Stomach (tissue), 19 donors: ENCODE results near the gene COG2. TPM values are rescaled to one million over a fixed set of nuclear protein-coding genes. Genes with fewer than 3 reads are reported as not detected.
A peak's percentile ranks its signal among the peaks of the same experiment; 100 is the strongest.

Experiments
- DNase-seq, 2 donors: peaks; one replicate each; pipeline versions ENCODE4 v3.0.0 to v3.0.0-alpha.2; 2013 to 2019
- H3K27ac ChIP-seq, 5 donors: fragments of 200-600 bp in 4 of 5; sonication (generic) in 4 of 5; one replicate each; pipeline ENCODE4 v1.5.1; 2013 to 2019; ENCODE audit warnings: mild to moderate bottlenecking in 1 of 5, moderate library complexity in 1 of 5
- H3K27me3 ChIP-seq, 3 donors: fragments of 200-600 bp; sonication (generic); one replicate each; pipeline ENCODE4 v1.5.1; 2017 to 2019; ENCODE audit warnings: mixed run types in 1 of 3
- H3K36me3 ChIP-seq, 4 donors: fragments of 200-600 bp; sonication (generic); 1 replicate in 3 of 4; 2 replicates in 1 of 4; pipeline ENCODE4 v1.5.1; 2016 to 2019
- H3K4me1 ChIP-seq, 4 donors: fragments of 200-600 bp; sonication (generic); one replicate each; pipeline ENCODE4 v1.5.1; 2016 to 2019
- H3K4me3 ChIP-seq, 4 donors: fragments of 200-600 bp; sonication (generic) in 3 of 4; one replicate each; pipeline ENCODE4 v1.5.1; 2016 to 2019; ENCODE audit warnings: mild to moderate bottlenecking in 1 of 4
- H3K9me3 ChIP-seq, 4 donors: fragments of 200-600 bp; sonication (generic); one replicate each; pipeline ENCODE4 v1.5.1; 2016 to 2019
- CTCF ChIP-seq, 7 experiments: fragments of 450-650 bp in 4 of 7; fragments of 200-600 bp in 3 of 7; sonication (generic) in 3 of 7; IDR thresholded peaks; one replicate each; pipeline ENCODE4 v1.5.1; 2016 to 2019; ENCODE audit warnings: antibody characterized with exemption in 7 of 7, control low read depth in 2 of 7, mild to moderate bottlenecking in 1 of 7
- EP300 ChIP-seq: sonication (generic); formaldehyde crosslinking; IDR thresholded peaks from one replicate; pipeline ENCODE4 v1.6.1; 2017; ENCODE audit warnings: antibody characterized with exemption
- POLR2A ChIP-seq, 4 donors: fragments of 450-650 bp; IDR thresholded peaks; one replicate each; pipeline ENCODE4 v1.6.1; 2016; ENCODE audit warnings: antibody characterized with exemption in 4 of 4, control low read depth in 2 of 4, mild to moderate bottlenecking in 1 of 4, moderate library complexity in 1 of 4
- POLR2AphosphoS5 ChIP-seq, 3 donors: sonication (generic); formaldehyde crosslinking; IDR thresholded peaks; one replicate each; pipeline ENCODE4 v1.6.1; 2016; ENCODE audit warnings: antibody characterized with exemption in 3 of 3
- WGBS, 5 donors: extraction: QIAGEN DNeasy Blood & Tissue Kit in 3 of 5; methylation state at CpG; one replicate each; pipeline versions ENCODE4 v1.1.5 to v1.1.7; 2013 to 2018; 5-methylcytosine and 5-hydroxymethylcytosine counted together
- intact Hi-C: fragments of 100-400 bp; cut with DNase I; formaldehyde crosslinking; loops from one replicate; pipeline ENCODE4 v1.15.1; 2023; ENCODE audit warnings: low total_unique reads
- long read RNA-seq, 10 donors: transcript quantifications; one replicate each; lab custom pipeline, GENCODE V29; 2026
- polyA plus RNA-seq, 3 donors: library from polyadenylated mRNA; stranded (reverse); fragments of 200-250 nt; gene quantifications; one replicate each; pipeline ENCODE4 v1.2.3, GENCODE V29; 2013
- total RNA-seq, 5 donors: library from RNA; depleted of rRNA; stranded (reverse); fragments of >200 nt; gene quantifications; one replicate each; pipeline versions ENCODE4 v1.1.0 to v1.2.3, GENCODE V29; 2014 to 2016
- donor health status: healthy with polysubstance abuse.
- donor health status: Bipolar disorder and iron deficiency.
- donor health status: healthy.

The COG2 gene, protein sequence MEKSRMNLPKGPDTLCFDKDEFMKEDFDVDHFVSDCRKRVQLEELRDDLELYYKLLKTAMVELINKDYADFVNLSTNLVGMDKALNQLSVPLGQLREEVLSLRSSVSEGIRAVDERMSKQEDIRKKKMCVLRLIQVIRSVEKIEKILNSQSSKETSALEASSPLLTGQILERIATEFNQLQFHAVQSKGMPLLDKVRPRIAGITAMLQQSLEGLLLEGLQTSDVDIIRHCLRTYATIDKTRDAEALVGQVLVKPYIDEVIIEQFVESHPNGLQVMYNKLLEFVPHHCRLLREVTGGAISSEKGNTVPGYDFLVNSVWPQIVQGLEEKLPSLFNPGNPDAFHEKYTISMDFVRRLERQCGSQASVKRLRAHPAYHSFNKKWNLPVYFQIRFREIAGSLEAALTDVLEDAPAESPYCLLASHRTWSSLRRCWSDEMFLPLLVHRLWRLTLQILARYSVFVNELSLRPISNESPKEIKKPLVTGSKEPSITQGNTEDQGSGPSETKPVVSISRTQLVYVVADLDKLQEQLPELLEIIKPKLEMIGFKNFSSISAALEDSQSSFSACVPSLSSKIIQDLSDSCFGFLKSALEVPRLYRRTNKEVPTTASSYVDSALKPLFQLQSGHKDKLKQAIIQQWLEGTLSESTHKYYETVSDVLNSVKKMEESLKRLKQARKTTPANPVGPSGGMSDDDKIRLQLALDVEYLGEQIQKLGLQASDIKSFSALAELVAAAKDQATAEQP
- total RNA-seq (10 to 100 TPM; 16.5 to 51.3 (median 34.8) TPM), polyA plus RNA-seq (10 to 100 TPM in 2 of 3 donors, 1 to 10 TPM in 1; 8.9 to 16.8 (median 11.3) TPM)
- long read RNA-seq, donor 1, result 0 reads
- long read RNA-seq, donor 2, partial matches to known transcripts, result 0 of 3 reads
- long read RNA-seq, donor 2, other reads (novel, unspliced or antisense), result 0 of 3 reads
- long read RNA-seq, donor 3, partial matches to known transcripts, result 0 of 3 reads
- long read RNA-seq, donor 3, other reads (novel, unspliced or antisense), result 0 of 3 reads
- long read RNA-seq, donor 4, result 0 reads
- long read RNA-seq, donor 5, partial matches to known transcripts, result 0 of 1 reads
- long read RNA-seq, donor 5, other reads (novel, unspliced or antisense), result 0 of 1 reads
- long read RNA-seq, donor 6, result 0 reads
- long read RNA-seq, donor 7, transcript COG2-202 (18 exons, 2,921 nt), result major isoform, 6 of 12 reads
- long read RNA-seq, donor 7, partial matches to known transcripts, result 5 of 12 reads
- long read RNA-seq, donor 7, other reads (novel, unspliced or antisense), result 0 of 12 reads
- long read RNA-seq, donor 8, partial matches to known transcripts, result 0 of 4 reads
- long read RNA-seq, donor 8, other reads (novel, unspliced or antisense), result 0 of 4 reads
- long read RNA-seq, donor 9, partial matches to known transcripts, result 0 of 3 reads
- long read RNA-seq, donor 9, other reads (novel, unspliced or antisense), result 0 of 3 reads
- long read RNA-seq, donor 10, partial matches to known transcripts, result 0 of 2 reads
- long read RNA-seq, donor 10, other reads (novel, unspliced or antisense), result 0 of 2 reads

GRCh38 chr1:230642263-230642959 lies at the start of gene COG2:
TSS of gene COG2 (plus strand) at chr1:230642481. CDS start at chr1:230642607, 126 bp downstream.
- intact Hi-C loops, result no loop called here

GRCh38 chr1:230592848-230593414 lies 49.4 kb upstream of the COG2 start:
- Histone ChIP-seq H3K4me1 (no peaks in the 10 kb centered on the region), H3K27me3 (peaks cover 0 to 4% (median 0%) of the 10 kb centered on the region in 3 donors), H3K4me3 (no peak overlapping the region), H3K27ac (no peak overlapping the region), H3K36me3 (no peaks in the 10 kb centered on the region), H3K9me3 (no peaks in the 10 kb centered on the region)
- WGBS, 5 donors, result 41 to 88% (median 59%) methylated on average over 2 of the region's 2 CpGs
- TF ChIP-seq POLR2A (IDR thresholded peaks at IDR 0.05) (no peak), CTCF (IDR thresholded peaks at IDR 0.05) (no peak), POLR2AphosphoS5 (IDR thresholded peaks at IDR 0.05) (no peak), EP300 (no peak)
- DNase-seq, result no peak
- intact Hi-C loops, result no loop called here

More at GRCh38 chr1:230642263-230642959, at the start of gene COG2:
- peak in 1 of 4 donors; percentile 56 for TF ChIP-seq POLR2A (IDR thresholded peaks at IDR 0.05)
- TF ChIP-seq CTCF (IDR thresholded peaks at IDR 0.05), result peak in 6 of 7 experiments; percentile 95 to 100 (median 100)
- peak; percentile 76 to 93 (median 82) for TF ChIP-seq POLR2AphosphoS5 (IDR thresholded peaks at IDR 0.05)
- TF ChIP-seq EP300, result no peak
- H3K27me3 ChIP-seq, result peaks cover 0 to 13% (median 0%) of the 10 kb centered on the region in 3 donors
- no peaks in the 10 kb centered on the region for H3K9me3 ChIP-seq
- H3K4me1 ChIP-seq, result peaks cover 29 to 49% (median 46%) of the 10 kb centered on the region in 4 donors
- peak within 1 kb of the TSS; percentile 78 to 96 (median 89) for H3K4me3 ChIP-seq
- peak within 1 kb of the TSS; percentile 86 to 91 (median 89) for H3K27ac ChIP-seq
- 0 to 1% (median 0%) methylated on average over 15 to 62 of the region's 62 CpGs for WGBS, 5 donors
- peaks cover 0 to 17% (median 6%) of the 10 kb centered on the region in 4 donors for H3K36me3 ChIP-seq
- peak; percentile 97 to 98 for DNase-seq

GRCh38 chr1:230594214-230594773 lies 48.0 kb upstream of the COG2 start:
- Histone ChIP-seq H3K27me3 (peaks cover 0 to 4% (median 0%) of the 10 kb centered on the region in 3 donors), H3K4me3 (no peak overlapping the region), H3K27ac (no peak overlapping the region), H3K9me3 (no peaks in the 10 kb centered on the region), H3K36me3 (no peaks in the 10 kb centered on the region), H3K4me1 (no peaks in the 10 kb centered on the region)
- intact Hi-C loops, result no loop called here
- DNase-seq, result no peak
- 81 to 100% (median 83%) methylated on average over 1 of the region's 1 CpG for WGBS, 5 donors
- no peak for TF ChIP-seq POLR2A (IDR thresholded peaks at IDR 0.05)
- no peak for TF ChIP-seq CTCF (IDR thresholded peaks at IDR 0.05)
- TF ChIP-seq EP300, result no peak
- no peak for TF ChIP-seq POLR2AphosphoS5 (IDR thresholded peaks at IDR 0.05)
